RPMI7951 (cell line): Measurements from ENCODE around the gene CAMTA1. TPM values are rescaled to one million over a fixed set of nuclear protein-coding genes. Genes with fewer than 3 reads are reported as not detected.
"Not testable (repeated sequence)": the region's sequence is repeated elsewhere in the genome, so short reads cannot be mapped to it uniquely, and the experiment has no call there.

Source experiments
- DNase-seq: peaks from one replicate; pipeline ENCODE4 v3.0.0-alpha.2; 2012; ENCODE audit warnings: low read depth
- total RNA-seq: library from RNA; depleted of rRNA; stranded (reverse); fragments of >200 nt; shearing (Covaris generic); gene quantifications from 2 replicates; pipeline ENCODE4 v1.2.3, GENCODE V29; 2014

Gene CAMTA1
- total RNA-seq, 1 experiment from 2014 or later = 91.0 TPM

- DNase-seq = no peak
Observed at GRCh38 chr1:7769673-7770412, 984.6 kb downstream of the CAMTA1 start.

GRCh38 chr1:7770669-7770996 lies 985.4 kb downstream of the CAMTA1 start:
- DNase-seq = no peak

- peak; percentile 78 for DNase-seq
Observed at GRCh38 chr1:7770997-7771822, 986.0 kb downstream of the CAMTA1 start, which contains the start of gene VAMP3. Gene VAMP3, plus strand, starts transcription at chr1:7771296. Its CDS starts 88 bp downstream, at chr1:7771384.

- DNase-seq = no peak
Observed at GRCh38 chr1:7771823-7772299, 986.6 kb downstream of the CAMTA1 start.

- DNase-seq = no peak
Observed at GRCh38 chr1:7777591-7777990, 992.3 kb downstream of the CAMTA1 start.

- DNase-seq = no peak
Observed at GRCh38 chr1:7778133-7778628, 992.9 kb downstream of the CAMTA1 start.

GRCh38 chr1:7780976-7781375 lies 995.7 kb downstream of the CAMTA1 start:
- no peak for DNase-seq

GRCh38 chr1:7781501-7781900 lies 996.2 kb downstream of the CAMTA1 start:
- no peak for DNase-seq

GRCh38 chr1:7781923-7782495 lies 996.8 kb downstream of the CAMTA1 start:
- peak; percentile 11 for DNase-seq

GRCh38 chr1:7783178-7783711 lies 998.0 kb downstream of the CAMTA1 start:
- DNase-seq = peak; percentile 87

GRCh38 chr1:7783826-7784491 lies 998.7 kb downstream of the CAMTA1 start, which contains the start of gene PER3:
Gene PER3, plus strand, starts transcription at chr1:7784291. Its CDS starts 587 bp downstream, at chr1:7784878.
- DNase-seq = peak; percentile 97

GRCh38 chr1:7784492-7785071 lies 999.3 kb downstream of the CAMTA1 start:
- DNase-seq = no peak

GRCh38 chr1:7785108-7785507 lies 999.9 kb downstream of the CAMTA1 start:
- DNase-seq = no peak

GRCh38 chr1:7786795-7787194 lies 1001.5 kb downstream of the CAMTA1 start:
- no peak for DNase-seq

- DNase-seq = no peak
Observed at GRCh38 chr1:7789828-7790227, 1004.6 kb downstream of the CAMTA1 start.

GRCh38 chr1:7791027-7791426 lies 1005.8 kb downstream of the CAMTA1 start:
- DNase-seq = not testable (repeated sequence)

- DNase-seq = no peak
Observed at GRCh38 chr1:7795406-7795805, 1010.2 kb downstream of the CAMTA1 start.

- DNase-seq = no peak
Observed at GRCh38 chr1:7805460-7805859, 1020.2 kb downstream of the CAMTA1 start.

- peak; percentile 45 for DNase-seq
Observed at GRCh38 chr1:7808253-7808844, 1023.1 kb downstream of the CAMTA1 start.

- no peak for DNase-seq
Observed at GRCh38 chr1:7809742-7810141, 1024.5 kb downstream of the CAMTA1 start.

GRCh38 chr1:7810395-7810794 lies 1025.1 kb downstream of the CAMTA1 start:
- peak; percentile 89 for DNase-seq
